Measurements from ENCODE around the gene CHAC1.

CHAC1 gene

GRCh38 chr15:40914013-40914412 lies 39.3 kb upstream of the CHAC1 start:
- no peak overlapping the region for H3K4me3 ChIP-seq (ENCODE audit: low read length)
- no peak for DNase-seq (ENCODE audit: low read depth)
- H3K9me3 ChIP-seq (ENCODE audit: control insufficient read depth, low read length): no peaks in the 10 kb centered on the region
- H3K9ac ChIP-seq (ENCODE audit: low read length): no peak overlapping the region
- peaks cover 16% of the 10 kb centered on the region for H3K4me1 ChIP-seq (ENCODE audit: control insufficient read depth, insufficient read depth, low read length)
- no peaks in the 10 kb centered on the region for H3K36me3 ChIP-seq (ENCODE audit: control insufficient read depth, insufficient read depth, low read length, severe bottlenecking)
- H3K27me3 ChIP-seq (replicated peaks; ENCODE audit: control insufficient read depth, insufficient read depth, low read length): peaks cover 15% of the 10 kb centered on the region

GRCh38 chr15:40914486-40914885 lies 38.8 kb upstream of the CHAC1 start:
- H3K9me3 ChIP-seq (ENCODE audit: control insufficient read depth, low read length): no peaks in the 10 kb centered on the region
- no peaks in the 10 kb centered on the region for H3K36me3 ChIP-seq (ENCODE audit: control insufficient read depth, insufficient read depth, low read length, severe bottlenecking)
- peaks cover 12% of the 10 kb centered on the region for H3K4me1 ChIP-seq (ENCODE audit: control insufficient read depth, insufficient read depth, low read length)
- no peak for DNase-seq (ENCODE audit: low read depth)
- H3K27me3 ChIP-seq (replicated peaks; ENCODE audit: control insufficient read depth, insufficient read depth, low read length): peaks cover 15% of the 10 kb centered on the region
- no peak overlapping the region for H3K9ac ChIP-seq (ENCODE audit: low read length)
- H3K4me3 ChIP-seq (ENCODE audit: low read length): no peak overlapping the region

GRCh38 chr15:40915116-40915661 lies 38.1 kb upstream of the CHAC1 start:
- Histone ChIP-seq H3K36me3 (ENCODE audit: control insufficient read depth, insufficient read depth, low read length, severe bottlenecking) (no peaks in the 10 kb centered on the region), H3K4me1 (ENCODE audit: control insufficient read depth, insufficient read depth, low read length) (peaks cover 5% of the 10 kb centered on the region), H3K27me3 (replicated peaks; ENCODE audit: control insufficient read depth, insufficient read depth, low read length) (peaks cover 15% of the 10 kb centered on the region), H3K9me3 (ENCODE audit: control insufficient read depth, low read length) (no peaks in the 10 kb centered on the region), H3K4me3 (ENCODE audit: low read length) (no peak overlapping the region), H3K9ac (ENCODE audit: low read length) (no peak overlapping the region)
- DNase-seq (ENCODE audit: low read depth): no peak

- Histone ChIP-seq H3K9ac (ENCODE audit: low read length) (no peak overlapping the region), H3K4me3 (ENCODE audit: low read length) (no peak overlapping the region), H3K9me3 (ENCODE audit: control insufficient read depth, low read length) (no peaks in the 10 kb centered on the region), H3K36me3 (ENCODE audit: control insufficient read depth, insufficient read depth, low read length, severe bottlenecking) (no peaks in the 10 kb centered on the region), H3K27me3 (replicated peaks; ENCODE audit: control insufficient read depth, insufficient read depth, low read length) (peaks cover 17% of the 10 kb centered on the region), H3K4me1 (ENCODE audit: control insufficient read depth, insufficient read depth, low read length) (peaks cover under 1% of the 10 kb centered on the region)
- DNase-seq (ENCODE audit: low read depth): no peak
Observed at GRCh38 chr15:40915679-40916078, 37.6 kb upstream of the CHAC1 start.

- Histone ChIP-seq H3K9ac (ENCODE audit: low read length) (no peak overlapping the region), H3K27me3 (replicated peaks; ENCODE audit: control insufficient read depth, insufficient read depth, low read length) (peaks cover 20% of the 10 kb centered on the region)
- DNase-seq (ENCODE audit: low read depth): no peak
Observed at GRCh38 chr15:40917585-40917984, 35.7 kb upstream of the CHAC1 start.

GRCh38 chr15:40918146-40918798 lies 35.0 kb upstream of the CHAC1 start:
- H3K4me1 ChIP-seq (ENCODE audit: control insufficient read depth, insufficient read depth, low read length): no peaks in the 10 kb centered on the region
- no peaks in the 10 kb centered on the region for H3K36me3 ChIP-seq (ENCODE audit: control insufficient read depth, insufficient read depth, low read length, severe bottlenecking)
- no peak overlapping the region for H3K4me3 ChIP-seq (ENCODE audit: low read length)
- no peak overlapping the region for H3K9ac ChIP-seq (ENCODE audit: low read length)
- H3K9me3 ChIP-seq (ENCODE audit: control insufficient read depth, low read length): no peaks in the 10 kb centered on the region
- peaks cover 22% of the 10 kb centered on the region for H3K27me3 ChIP-seq (replicated peaks; ENCODE audit: control insufficient read depth, insufficient read depth, low read length)
- DNase-seq (ENCODE audit: low read depth): no peak

More at GRCh38 chr15:40917585-40917984, 35.7 kb upstream of the CHAC1 start:
- no peaks in the 10 kb centered on the region for H3K9me3 ChIP-seq (ENCODE audit: control insufficient read depth, low read length)
- no peaks in the 10 kb centered on the region for H3K4me1 ChIP-seq (ENCODE audit: control insufficient read depth, insufficient read depth, low read length)
- no peaks in the 10 kb centered on the region for H3K36me3 ChIP-seq (ENCODE audit: control insufficient read depth, insufficient read depth, low read length, severe bottlenecking)
- H3K4me3 ChIP-seq (ENCODE audit: low read length): no peak overlapping the region

- Histone ChIP-seq H3K9me3 (ENCODE audit: control insufficient read depth, low read length) (no peaks in the 10 kb centered on the region), H3K27me3 (replicated peaks; ENCODE audit: control insufficient read depth, insufficient read depth, low read length) (peaks cover 28% of the 10 kb centered on the region), H3K4me3 (ENCODE audit: low read length) (no peak overlapping the region), H3K9ac (ENCODE audit: low read length) (no peak overlapping the region), H3K36me3 (ENCODE audit: control insufficient read depth, insufficient read depth, low read length, severe bottlenecking) (no peaks in the 10 kb centered on the region), H3K4me1 (ENCODE audit: control insufficient read depth, insufficient read depth, low read length) (no peaks in the 10 kb centered on the region)
- no peak for DNase-seq (ENCODE audit: low read depth)
Observed at GRCh38 chr15:40918799-40919392, 34.4 kb upstream of the CHAC1 start.

GRCh38 chr15:40921949-40922607 lies 31.2 kb upstream of the CHAC1 start:
- no peaks in the 10 kb centered on the region for H3K36me3 ChIP-seq (ENCODE audit: control insufficient read depth, insufficient read depth, low read length, severe bottlenecking)
- H3K4me1 ChIP-seq (ENCODE audit: control insufficient read depth, insufficient read depth, low read length): peaks cover 4% of the 10 kb centered on the region
- H3K9ac ChIP-seq (ENCODE audit: low read length): no peak overlapping the region
- no peak overlapping the region for H3K4me3 ChIP-seq (ENCODE audit: low read length)
- no peaks in the 10 kb centered on the region for H3K9me3 ChIP-seq (ENCODE audit: control insufficient read depth, low read length)
- no peak for DNase-seq (ENCODE audit: low read depth)
- peaks cover 46% of the 10 kb centered on the region for H3K27me3 ChIP-seq (replicated peaks; ENCODE audit: control insufficient read depth, insufficient read depth, low read length)

GRCh38 chr15:40922608-40923005 lies 30.7 kb upstream of the CHAC1 start:
- peaks cover 46% of the 10 kb centered on the region for H3K27me3 ChIP-seq (replicated peaks; ENCODE audit: control insufficient read depth, insufficient read depth, low read length)
- H3K36me3 ChIP-seq (ENCODE audit: control insufficient read depth, insufficient read depth, low read length, severe bottlenecking): no peaks in the 10 kb centered on the region
- no peak for DNase-seq (ENCODE audit: low read depth)
- no peak overlapping the region for H3K4me3 ChIP-seq (ENCODE audit: low read length)
- H3K9me3 ChIP-seq (ENCODE audit: control insufficient read depth, low read length): no peaks in the 10 kb centered on the region
- no peak overlapping the region for H3K9ac ChIP-seq (ENCODE audit: low read length)
- peaks cover 4% of the 10 kb centered on the region for H3K4me1 ChIP-seq (ENCODE audit: control insufficient read depth, insufficient read depth, low read length)

GRCh38 chr15:40923551-40923950 lies 29.7 kb upstream of the CHAC1 start:
- Histone ChIP-seq H3K9me3 (ENCODE audit: control insufficient read depth, low read length) (no peaks in the 10 kb centered on the region), H3K4me3 (ENCODE audit: low read length) (no peak overlapping the region), H3K9ac (ENCODE audit: low read length) (no peak overlapping the region), H3K36me3 (ENCODE audit: control insufficient read depth, insufficient read depth, low read length, severe bottlenecking) (no peaks in the 10 kb centered on the region), H3K27me3 (replicated peaks; ENCODE audit: control insufficient read depth, insufficient read depth, low read length) (peaks cover 43% of the 10 kb centered on the region), H3K4me1 (ENCODE audit: control insufficient read depth, insufficient read depth, low read length) (peaks cover 4% of the 10 kb centered on the region)
- no peak for DNase-seq (ENCODE audit: low read depth)

- Histone ChIP-seq H3K4me1 (ENCODE audit: control insufficient read depth, insufficient read depth, low read length) (peaks cover 18% of the 10 kb centered on the region), H3K9me3 (ENCODE audit: control insufficient read depth, low read length) (no peaks in the 10 kb centered on the region), H3K9ac (ENCODE audit: low read length) (no peak overlapping the region), H3K4me3 (ENCODE audit: low read length) (no peak overlapping the region), H3K27me3 (replicated peaks; ENCODE audit: control insufficient read depth, insufficient read depth, low read length) (peaks cover 59% of the 10 kb centered on the region), H3K36me3 (ENCODE audit: control insufficient read depth, insufficient read depth, low read length, severe bottlenecking) (no peaks in the 10 kb centered on the region)
- no peak for DNase-seq (ENCODE audit: low read depth)
Observed at GRCh38 chr15:40925495-40925862, 27.8 kb upstream of the CHAC1 start.
